ENCODE data around the gene LPAR4.

LPAR4 gene

DNA sequence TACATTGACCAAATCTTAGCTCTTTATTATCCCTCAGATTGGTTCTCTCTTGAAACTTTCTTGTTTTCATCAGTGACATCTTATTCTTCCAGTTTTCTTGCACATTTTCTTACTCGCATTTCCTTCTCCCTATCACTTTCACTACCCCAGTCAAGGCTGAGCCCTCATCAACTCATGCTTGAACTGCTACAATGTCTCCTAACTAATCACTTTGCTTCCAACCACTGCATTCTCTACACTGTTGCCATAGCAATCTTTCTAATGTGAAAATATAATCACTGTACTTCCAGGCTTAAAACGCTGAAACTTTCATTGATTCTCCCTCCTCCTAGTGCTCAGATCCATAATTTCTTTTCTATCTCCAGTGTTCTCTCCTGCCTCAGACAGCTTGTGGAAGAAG lies 22.2 kb upstream of the LPAR4 start:
- POLR2A ChIA-PET, result no interaction called here
- TF ChIP-seq CTCF (IDR thresholded peaks at IDR 0.05; ENCODE audit: insufficient read depth, low read length, missing control alignments), result no peak
- CTCF ChIA-PET, result interaction anchor here (1.1 kb wide), 1 partner anchor 16 kb away, joined by 3 read pairs; no protein-coding TSS in a partner anchor

DNA sequence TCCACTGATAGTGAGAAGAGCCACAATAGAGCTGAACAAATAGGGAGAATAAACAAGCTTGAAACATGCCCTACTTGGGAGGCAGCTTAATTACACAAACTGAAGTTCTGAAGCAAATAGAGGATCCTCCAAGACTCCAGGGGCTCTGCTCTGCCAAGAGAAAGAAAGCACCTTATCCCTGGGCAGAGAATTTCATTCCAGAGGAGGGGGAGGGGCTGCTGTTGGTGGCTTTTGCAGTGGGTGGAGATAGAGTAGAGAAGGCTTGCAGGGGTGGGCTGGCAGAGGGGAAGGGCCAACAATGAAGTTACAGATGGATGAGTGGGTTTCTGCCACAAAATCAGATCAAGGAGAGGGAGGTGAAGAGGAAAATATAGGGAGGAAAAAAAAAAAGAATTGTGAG lies 1.0 kb upstream of the LPAR4 start:
- CTCF ChIA-PET, result no interaction called here
- no peak for DNase-seq (ENCODE audit: low read depth, low spot score)
- H3K4me3 ChIP-seq (ENCODE audit: low read depth, low read length), result no peak overlapping the region
- POLR2A ChIA-PET, result no interaction called here
- TF ChIP-seq CTCF (IDR thresholded peaks at IDR 0.05; ENCODE audit: insufficient read depth, low read length, missing control alignments), result no peak

More for the DNA sequence above, 22.2 kb upstream of the LPAR4 start:
- H3K4me3 ChIP-seq (ENCODE audit: low read depth, low read length), result no peak overlapping the region
- no peak for DNase-seq (ENCODE audit: low read depth, low spot score)

- no peak overlapping the region for H3K4me3 ChIP-seq (ENCODE audit: low read depth, low read length)
- CTCF ChIA-PET, result no interaction called here
- POLR2A ChIA-PET, result no interaction called here
- no peak for DNase-seq (ENCODE audit: low read depth, low spot score)
- TF ChIP-seq CTCF (IDR thresholded peaks at IDR 0.05; ENCODE audit: insufficient read depth, low read length, missing control alignments), result no peak
Observed at GRCh38 chrX:78747971-78748370, 451 bp downstream of the LPAR4 start.

GRCh38 chrX:78748846-78749245 lies 1.3 kb downstream of the LPAR4 start:
- CTCF ChIA-PET, result no interaction called here
- POLR2A ChIA-PET, result no interaction called here
- TF ChIP-seq CTCF (IDR thresholded peaks at IDR 0.05; ENCODE audit: insufficient read depth, low read length, missing control alignments), result no peak

GRCh38 chrX:78753571-78753970 lies 6.1 kb downstream of the LPAR4 start:
- DNase-seq (ENCODE audit: low read depth, low spot score), result no peak
- POLR2A ChIA-PET, result no interaction called here
- no peak for TF ChIP-seq CTCF (IDR thresholded peaks at IDR 0.05; ENCODE audit: insufficient read depth, low read length, missing control alignments)
- no peak overlapping the region for H3K4me3 ChIP-seq (ENCODE audit: low read depth, low read length)
- CTCF ChIA-PET, result no interaction called here

More at GRCh38 chrX:78748846-78749245, 1.3 kb downstream of the LPAR4 start:
- DNase-seq (ENCODE audit: low read depth, low spot score), result no peak
- H3K4me3 ChIP-seq (ENCODE audit: low read depth, low read length), result no peak overlapping the region

GRCh38 chrX:78754917-78755316 lies 7.4 kb downstream of the LPAR4 start:
- ChIA-PET POLR2A (no interaction called here), CTCF (no interaction called here)
- no peak for DNase-seq (ENCODE audit: low read depth, low spot score)
- TF ChIP-seq CTCF (IDR thresholded peaks at IDR 0.05; ENCODE audit: insufficient read depth, low read length, missing control alignments), result no peak
- no peak overlapping the region for H3K4me3 ChIP-seq (ENCODE audit: low read depth, low read length)

Data from AG04449 (cell line).